GM19395 (cell line): ENCODE measurements around the gene PNMA1.
"Not testable (repeated sequence)": the region's sequence is repeated elsewhere in the genome, so short reads cannot be mapped to it uniquely, and the experiment has no call there.

Experiments
- ATAC-seq: cut with Tn5 transposase; IDR thresholded peaks from one replicate; pipeline ENCODE4 v1.9.1; 2021; ENCODE audit warnings: mild to moderate bottlenecking, moderate library complexity; ENCODE audit not compliant: unreplicated experiment

The PNMA1 gene

DNA sequence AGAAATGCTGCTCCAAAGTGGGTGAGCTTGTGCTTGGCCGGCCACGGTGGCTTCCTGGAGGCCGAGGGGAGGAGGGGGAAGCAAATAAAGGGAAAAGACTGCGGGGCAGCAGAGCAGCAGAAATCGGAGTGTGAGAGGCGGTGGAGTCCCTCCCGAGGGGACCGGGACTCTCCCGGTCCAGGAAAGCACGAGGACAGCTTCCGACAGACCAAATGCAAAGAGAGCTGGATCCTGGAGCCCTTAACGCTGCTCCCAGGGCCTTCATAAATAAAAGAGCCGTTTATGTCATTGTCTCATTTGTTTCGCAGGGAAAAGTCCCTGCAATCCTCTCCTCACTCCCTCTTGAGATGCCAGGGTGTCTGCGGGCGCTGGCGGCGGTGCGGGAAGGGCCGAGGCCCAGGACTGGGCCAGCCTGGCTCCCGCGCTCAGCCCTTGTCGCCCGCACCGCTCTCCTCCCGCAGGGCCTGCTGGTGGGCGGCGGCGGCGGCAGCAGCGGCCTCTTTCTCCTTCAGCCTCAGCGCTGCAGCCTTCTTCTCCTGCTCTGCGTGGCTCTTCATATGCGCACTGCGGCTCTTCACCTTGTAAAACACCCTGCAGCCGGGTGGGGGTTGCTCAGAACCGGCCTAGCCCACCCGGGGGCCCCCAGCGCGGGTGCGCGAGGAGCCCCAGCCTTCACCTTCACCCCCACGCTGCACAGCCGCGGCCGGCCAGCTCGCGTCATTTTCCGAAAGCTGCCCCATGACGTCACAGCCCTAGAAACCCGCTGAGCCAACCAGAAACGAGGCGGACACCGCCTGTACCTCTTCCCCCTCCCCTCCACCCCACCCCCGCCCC lies 4.5 kb upstream of the PNMA1 start:
- no peak for ATAC-seq

DNA sequence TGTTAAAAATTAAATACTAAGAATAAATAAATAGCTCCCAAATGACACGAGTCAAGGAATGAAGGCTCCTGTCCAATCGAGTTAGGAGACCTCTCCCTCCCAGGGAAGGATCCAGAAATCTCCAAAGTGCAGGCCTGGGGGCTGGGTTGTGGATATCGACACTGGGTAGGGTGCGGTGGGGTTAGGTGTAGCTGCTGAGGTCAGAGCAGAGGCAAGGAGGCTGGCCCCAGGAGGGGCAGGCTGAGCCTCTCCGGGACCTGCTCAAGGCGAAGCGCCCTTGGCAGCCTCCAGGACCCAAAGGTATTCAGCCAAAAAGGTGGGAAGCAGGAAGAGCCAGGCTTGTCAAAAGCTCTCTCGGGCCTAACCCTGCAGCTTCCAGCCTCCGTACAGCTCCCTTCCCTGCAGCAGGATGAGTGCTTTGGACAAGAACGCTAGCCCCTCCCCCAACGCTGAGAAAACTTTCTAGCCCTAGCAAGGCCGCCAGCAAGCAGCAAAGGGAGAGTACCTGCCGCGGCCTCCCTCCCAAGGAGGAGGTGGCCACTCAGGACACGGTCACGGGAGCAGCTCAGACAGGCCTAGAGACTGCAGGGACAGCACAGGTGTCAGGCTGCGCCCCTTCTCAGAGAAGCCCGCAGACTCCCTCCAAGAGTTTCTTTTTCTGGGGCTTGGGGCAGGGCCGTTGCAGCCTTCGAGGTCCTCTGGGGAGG lies 3.7 kb upstream of the PNMA1 start:
- ATAC-seq, result no peak

DNA sequence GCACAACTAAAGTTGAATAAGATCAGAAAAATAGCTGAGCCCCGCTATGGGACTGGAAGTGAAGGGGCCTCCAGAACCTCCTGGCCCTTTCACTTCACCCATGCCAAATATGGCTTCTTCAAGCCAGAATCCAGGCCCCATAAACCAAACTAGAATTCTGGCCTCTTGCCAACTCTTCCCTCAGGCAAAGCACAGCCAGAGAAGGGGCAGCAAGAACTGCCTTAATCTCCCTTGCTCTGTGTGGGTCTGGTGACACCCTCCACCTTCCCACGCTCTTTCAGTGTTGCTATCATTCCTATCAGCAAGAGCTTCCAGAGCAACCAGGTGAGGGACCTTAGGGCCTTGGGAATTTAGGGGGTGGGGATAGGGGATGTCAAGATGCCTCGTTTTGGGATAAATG lies 3.1 kb upstream of the PNMA1 start:
- no peak for ATAC-seq

DNA sequence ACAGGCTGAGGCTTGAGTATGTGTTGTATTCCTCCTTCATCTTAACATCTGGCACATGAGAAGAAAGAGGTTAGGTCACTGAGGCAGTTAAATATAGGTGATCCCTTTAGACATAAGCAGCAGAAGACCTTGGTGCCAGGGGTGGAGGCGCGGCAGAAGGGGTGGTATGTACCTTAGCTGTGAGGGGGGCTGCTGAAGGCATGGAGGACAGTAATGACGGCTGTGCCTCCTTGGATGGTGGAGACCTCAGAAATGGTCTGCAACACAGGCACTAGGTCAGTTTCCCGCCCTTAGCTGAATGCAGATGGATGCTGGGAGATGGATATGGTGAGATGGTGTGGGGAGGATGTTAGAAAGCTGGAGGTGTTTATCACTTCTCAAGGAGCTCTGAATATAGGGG lies 1.5 kb upstream of the PNMA1 start:
- ATAC-seq, result no peak

DNA sequence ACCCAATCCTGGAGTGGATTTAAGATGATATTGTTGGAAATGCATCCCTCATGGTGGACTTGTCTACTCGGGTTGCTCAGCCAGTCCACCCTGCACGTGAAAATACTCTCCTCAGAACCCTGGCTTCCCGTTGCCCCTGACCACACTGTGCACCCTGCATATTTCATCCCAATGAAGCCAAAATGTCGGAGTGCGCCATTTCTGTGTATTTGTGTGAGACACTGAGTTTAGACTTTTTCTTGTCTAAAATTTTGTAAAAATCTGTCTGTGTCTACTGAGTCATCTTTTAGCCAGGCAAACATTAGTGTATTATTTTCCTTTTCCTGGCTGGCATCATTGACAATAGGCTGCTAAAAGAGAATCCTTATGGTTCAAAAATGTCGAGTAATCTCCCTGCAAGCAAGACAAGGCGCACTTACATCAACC lies 485 bp upstream of the PNMA1 start:
- peak; percentile 6 for ATAC-seq

DNA sequence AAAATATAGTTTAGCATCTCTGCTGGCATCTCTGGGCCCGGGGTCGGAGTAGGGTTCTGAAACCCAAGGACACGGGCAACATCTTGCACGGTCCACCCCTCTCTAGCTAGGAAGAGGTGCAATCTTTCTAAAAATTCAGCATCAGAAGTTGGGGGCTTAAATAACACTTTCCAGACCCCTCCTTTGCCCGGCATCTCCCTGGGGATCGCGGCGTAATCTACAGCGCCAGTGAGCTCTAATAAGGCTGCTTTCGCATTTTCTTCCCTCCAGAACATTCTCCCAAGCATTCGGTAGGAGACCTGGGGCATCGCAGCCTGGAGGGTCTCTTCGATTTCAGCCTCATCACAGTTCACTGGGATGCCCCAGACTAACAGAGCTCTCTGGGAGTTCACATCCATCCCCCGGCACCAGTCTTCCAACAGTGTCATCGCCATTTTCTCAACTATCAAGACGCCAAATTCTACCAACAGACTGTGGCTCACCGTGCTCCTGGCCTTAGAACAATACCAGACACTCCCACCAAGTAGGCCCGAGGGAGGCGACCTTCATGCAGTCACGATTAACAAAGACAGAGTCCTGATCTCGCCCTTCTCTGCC lies 880 bp downstream of the PNMA1 start:
- ATAC-seq, result no peak

DNA sequence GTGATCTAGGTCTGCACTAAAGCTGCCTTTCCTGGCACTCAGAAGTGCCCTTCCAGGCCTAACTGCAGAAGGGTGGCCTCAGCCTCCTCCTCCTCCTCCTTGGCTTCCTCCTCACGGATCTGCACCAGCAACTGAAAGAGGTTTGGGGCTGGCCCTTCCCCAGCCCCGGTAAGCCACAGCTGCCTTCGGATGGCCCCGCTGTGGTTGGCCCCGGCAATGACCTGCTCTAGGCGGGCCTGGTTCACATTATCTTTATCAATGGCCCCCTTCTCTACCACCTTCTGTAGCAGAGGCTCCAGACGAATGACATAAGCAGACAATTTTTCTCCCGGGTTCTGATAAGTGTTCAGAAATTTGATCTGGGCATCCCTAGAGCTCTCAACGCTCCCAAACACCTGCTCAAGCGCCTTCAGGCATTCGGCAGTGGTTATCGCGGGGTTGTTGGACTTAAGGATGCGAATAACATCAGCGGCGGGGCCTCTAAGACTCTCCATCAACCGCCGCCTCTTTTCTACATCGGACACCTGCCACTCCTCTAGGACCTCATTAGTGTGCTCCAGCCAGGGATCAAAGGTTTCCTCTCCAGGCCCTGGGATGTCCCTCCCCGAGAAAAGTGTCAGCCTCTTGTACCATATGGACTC lies 1.5 kb downstream of the PNMA1 start:
- no peak for ATAC-seq

DNA sequence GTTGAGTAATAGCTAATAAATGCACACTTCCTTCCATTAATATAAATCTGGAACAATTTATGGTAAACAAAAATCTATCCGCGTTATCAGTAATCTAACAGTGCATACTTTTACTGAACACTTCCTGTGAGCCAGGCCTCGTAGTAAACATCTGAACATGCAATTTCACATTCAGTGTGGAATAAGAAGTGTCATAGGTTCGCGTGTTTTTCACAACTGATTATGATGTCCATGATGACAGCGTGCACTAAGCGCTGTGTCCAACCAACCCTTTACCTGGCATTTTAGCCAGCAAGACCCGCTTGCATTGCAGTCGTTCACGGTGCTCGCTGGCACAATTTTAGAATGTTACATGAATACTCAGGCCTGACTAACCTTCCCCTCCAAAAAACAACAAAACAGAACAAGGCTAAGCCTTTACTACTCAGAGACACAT lies 2.1 kb downstream of the PNMA1 start:
- ATAC-seq, result no peak

DNA sequence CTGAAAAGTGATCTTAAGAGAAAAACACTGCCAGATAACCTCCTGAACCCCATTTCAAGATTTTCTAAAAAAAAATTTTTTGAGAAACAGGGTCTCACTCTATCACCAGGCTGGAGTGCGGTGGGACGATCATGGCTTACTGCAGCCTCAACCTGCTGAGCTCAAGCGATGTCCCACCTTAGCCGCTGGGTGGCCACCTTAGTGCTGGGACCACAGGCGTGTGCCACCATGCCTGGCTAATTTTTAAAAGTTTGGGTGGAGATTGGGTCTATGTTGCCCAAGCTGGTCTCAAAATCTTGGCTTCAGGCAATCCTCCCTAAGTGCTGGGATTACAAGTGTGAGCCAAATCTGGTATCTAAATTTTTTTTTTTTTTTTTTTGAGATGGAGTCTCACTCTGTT lies 3.4 kb downstream of the PNMA1 start:
- ATAC-seq, result no peak

DNA sequence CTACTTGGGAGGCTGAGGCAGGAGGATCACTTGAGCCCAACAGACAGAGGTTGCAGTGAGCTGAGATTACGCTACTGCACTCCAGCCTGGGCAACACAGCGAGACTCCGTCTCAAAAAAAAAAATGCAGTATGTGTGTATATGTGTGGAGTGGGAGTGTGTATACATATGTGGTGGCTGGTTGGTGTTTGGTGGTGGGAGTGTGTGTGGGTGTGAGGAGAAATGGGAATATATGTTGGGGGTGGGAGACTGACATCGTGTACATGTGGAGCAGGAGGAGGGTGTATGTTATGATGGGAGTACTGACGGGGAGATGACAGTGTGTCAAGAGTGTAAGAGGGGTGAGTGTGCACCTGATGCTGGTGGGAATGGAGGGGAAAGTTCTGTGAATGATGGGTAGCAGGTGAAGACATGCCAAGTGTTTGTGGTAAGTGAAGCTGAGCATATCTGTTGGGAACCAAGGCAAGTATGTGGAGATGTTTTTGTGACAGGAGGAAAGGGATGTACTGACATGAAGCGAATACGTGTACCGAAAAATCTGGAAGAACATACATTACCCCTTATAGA lies 4.2 kb downstream of the PNMA1 start:
- no peak for ATAC-seq

DNA sequence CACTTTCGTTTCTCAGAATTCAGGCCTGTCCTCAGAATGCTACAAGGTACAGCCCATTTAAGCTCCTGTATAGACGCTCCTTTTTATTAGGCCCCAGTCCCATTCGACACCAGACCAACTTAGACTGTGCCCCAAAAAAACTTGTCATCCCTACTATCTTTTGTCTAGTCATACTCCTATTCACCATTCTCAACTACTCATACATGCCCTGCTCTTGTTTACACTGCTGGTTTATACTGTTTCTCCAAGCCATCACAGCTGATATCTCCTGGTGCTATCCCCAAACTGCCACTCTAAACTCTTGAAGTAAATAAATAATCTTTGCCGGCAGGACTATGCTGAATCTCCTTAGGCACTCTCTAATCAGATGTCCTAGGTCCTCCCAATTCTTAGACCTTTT lies 6.1 kb downstream of the PNMA1 start:
- not testable (repeated sequence) for ATAC-seq

DNA sequence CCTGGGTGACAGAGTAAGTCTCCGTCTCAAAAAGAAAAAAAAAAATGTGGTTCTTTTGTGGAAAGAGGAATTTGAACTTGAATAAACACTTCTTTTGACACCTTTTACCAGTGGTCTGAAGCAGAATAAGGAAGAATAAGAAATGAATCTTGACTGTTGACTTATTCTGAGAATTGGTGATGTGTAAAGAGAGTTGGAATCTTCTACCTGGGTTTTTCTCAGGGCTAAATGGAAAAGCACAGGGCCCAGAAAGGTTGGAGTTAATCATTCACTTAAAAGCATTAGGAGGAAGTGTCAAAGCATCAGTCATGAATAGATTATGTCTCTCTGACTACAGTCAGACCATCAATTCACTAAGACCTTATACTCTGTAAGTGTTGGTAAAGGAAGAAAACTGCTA lies 13.9 kb downstream of the PNMA1 start:
- ATAC-seq, result no peak

DNA sequence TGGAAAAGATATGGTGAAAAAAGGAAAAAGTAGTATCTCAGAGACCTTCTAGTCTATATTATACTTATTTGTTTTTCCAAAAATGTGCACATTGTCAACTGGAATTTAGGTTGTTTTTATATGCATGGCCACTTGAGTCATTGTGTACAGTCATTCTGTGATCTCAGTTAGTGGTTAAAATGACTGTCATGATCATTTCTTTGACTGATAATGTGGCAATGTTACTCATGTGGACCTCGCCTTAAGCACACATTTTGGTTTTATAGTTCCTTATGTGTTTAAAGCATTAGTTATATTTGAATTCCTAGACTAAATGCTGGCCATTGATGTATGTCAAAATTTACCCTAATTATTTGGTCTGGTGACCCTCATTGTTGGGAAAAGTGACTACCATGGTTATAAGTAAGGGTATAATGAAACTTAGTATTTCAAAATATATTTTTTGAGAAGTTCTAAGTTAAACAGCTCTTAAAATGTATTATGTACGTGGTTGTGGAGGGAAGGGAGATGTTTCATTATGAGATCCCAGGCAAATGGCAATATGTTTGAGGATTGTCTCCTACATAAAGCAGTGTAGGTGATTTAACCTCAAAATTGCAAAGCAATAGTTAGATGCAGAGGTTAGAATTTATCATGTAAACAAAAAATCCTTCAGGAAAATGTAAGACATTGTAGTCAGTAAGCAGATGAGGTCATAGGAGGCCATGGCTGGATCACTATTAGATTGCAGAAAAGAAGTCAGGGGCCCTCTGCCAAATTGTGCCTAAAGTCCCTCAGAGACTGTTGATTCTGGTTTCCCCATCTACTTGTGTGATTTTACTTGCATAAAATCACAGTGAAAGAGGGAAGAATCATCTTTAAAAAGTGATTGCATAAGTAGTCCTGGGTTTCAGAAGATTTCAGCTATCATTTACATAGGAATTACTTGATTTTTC lies 17.5 kb downstream of the PNMA1 start:
- peak; percentile 84 for ATAC-seq

DNA sequence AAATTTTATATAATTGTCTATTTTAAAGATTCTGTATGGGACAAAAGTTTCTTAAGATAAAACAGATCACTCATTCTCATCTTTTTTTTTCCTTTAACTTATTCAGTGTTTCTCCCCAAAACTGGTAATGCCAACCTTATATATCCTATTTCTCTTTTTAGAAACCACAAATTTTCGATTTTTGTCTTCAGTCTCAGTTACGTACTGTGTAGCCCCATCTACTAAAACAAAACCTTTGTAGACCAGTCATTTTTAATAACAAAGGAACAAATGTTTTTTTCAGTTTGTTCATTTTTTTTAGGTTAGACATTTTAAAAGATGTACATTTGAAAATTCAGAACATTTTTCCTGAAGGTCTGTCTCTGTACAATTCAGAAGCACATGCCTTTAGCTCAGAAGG lies 18.2 kb downstream of the PNMA1 start:
- ATAC-seq, result peak; percentile 61

DNA sequence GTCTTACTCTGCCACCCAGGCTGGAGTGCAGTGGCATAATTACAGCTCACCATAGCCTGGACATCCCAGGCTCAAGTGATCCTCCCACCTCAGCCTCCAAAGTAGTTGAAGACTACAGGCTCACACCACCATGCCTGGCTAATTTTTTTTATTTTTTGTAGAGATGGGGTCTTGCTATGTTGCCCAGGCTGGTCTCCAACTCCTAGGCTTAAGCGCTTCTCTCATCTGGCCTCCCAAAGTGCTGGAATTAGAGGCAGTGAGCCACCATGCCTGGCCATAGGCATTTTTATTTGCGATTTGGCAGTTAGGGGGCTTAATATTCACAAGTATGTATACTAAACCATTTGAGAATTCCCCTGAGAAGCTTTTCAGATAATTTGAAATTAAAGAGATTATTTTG lies 19.1 kb downstream of the PNMA1 start:
- ATAC-seq, result no peak

DNA sequence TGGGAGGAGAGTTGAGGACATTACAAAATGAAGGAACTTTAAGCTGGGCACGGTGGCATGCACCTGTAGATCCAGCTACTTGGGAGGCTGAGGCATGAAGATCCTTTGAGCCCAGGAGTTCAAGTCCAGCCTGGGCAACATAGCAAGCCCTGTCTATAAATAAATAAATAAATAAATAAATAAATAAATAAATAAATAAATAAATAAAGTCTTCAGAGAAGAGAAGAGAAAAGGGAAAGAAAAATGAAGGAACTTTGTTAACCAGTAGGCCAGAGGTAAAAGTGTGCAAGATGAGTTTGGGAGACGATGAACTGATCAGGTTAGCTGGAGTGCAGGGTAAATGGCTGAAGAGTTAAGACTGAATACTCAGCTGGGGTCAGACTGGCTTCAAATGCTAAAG lies 20.1 kb downstream of the PNMA1 start:
- no peak for ATAC-seq

DNA sequence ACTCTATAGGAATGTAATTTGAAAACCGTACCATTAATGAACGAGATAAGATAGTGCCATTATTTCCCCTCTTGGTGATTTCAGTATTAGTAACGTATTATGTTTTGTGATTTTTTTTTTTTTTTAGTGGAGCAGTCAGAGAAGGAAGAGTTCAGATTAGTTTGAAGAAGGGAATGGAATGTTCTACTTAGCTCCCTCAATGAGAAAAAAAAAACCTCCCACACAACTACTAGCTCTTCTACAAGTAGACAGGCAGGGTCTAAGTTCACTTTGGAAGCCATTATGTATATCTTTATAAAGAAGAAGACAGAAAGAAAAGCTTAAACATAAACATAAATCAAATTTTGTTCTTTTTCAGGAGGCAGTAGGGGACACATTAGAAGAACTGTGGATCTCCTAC lies 27.3 kb downstream of the PNMA1 start:
- no peak for ATAC-seq

DNA sequence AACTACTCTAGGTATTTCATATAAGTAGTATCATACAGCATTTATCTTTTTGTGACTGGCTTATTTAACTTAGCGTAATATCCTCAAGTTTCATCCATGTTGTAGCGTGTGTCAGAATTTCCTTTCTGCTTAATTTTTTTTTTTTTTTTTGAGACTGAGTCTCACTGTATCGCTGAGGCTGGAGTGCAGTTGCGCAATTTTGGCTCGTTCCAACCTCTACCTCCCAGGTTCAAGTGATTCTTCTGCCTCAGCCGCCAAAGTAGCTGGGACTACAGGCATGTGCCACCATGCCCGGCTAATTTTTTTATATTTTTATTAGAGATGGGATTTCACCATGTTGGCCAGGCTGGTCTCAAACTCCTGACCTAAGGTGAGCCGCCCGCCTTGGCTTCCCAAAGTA lies 28.9 kb downstream of the PNMA1 start:
- ATAC-seq, result no peak

DNA sequence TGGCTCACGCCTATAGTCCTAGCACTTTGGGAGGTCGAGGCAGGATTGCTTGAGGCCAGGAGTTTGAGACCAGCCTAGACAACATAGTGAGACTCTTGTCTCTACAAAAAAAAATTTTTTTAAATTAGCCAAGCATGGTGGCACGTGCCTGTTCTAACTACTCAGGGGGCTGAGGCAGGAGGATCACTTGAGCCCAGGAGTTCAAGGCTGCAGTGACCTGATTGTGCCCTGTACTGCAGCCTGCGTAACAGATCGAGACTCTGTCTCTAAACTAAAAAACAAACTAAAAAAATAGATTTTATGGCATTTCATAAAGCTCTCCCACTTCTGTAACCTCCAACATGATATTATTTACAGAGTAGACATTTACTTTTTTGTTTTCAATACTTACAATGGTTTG lies 29.6 kb downstream of the PNMA1 start:
- no peak for ATAC-seq

DNA sequence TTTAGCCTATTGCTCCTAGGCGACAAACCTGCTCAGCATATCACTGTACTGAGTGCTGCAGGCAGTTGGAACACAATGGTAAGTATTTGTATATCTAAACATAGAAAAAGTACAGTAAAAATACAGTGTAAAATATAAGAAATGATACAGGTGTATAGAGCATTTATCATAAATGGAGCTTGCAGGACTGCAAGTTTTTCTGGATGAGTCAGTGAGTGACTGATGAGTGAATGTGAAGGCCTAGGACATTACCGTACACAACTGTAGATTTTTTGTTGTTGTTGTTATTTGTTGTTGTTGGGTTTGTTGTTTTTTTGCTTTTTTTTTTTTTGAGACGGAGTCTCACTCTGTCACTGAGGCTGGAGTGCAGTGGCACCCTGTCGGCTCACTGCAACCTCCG lies 33.4 kb downstream of the PNMA1 start:
- ATAC-seq, result no peak
